ENCODE results near the gene TH.

DNA sequence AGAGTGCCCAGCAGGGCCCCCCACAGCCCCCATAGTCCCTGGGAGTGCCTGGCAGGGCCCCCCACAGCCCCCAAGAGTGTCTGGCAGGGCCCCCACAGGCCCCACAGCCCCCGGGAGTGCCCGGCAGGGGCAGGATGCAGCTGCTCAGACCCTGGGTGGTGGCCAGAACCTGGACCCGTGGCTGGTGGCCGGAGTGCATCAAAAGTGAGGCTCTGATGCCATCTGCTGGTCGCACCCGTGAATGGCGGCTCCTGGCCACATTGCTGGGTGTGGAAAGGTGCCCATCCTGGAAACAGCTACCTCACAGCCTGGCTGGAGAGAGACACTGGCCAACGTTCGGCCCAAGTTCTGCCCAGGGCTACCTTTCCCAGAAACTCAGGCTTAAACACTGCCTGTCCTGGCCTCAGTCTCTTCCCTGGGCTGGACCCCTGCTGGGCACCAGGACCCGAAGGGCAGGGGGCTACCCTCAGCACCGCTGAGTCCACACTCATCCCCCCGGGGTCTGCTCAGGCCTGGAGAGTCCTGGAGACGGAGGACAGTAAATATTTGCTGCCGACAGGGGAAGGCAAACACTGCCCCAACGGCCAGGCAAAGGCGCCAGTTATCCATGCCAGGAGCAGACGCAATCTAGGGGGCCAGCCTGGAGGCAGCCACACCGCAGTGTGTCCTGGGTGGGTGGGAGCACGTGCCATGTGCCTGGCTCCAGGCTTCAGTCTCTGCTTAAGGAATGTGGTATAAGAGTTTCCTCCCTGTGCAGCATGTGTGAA lies 15.0 kb downstream of the TH start:
- TF ChIP-seq, protein P1, sequence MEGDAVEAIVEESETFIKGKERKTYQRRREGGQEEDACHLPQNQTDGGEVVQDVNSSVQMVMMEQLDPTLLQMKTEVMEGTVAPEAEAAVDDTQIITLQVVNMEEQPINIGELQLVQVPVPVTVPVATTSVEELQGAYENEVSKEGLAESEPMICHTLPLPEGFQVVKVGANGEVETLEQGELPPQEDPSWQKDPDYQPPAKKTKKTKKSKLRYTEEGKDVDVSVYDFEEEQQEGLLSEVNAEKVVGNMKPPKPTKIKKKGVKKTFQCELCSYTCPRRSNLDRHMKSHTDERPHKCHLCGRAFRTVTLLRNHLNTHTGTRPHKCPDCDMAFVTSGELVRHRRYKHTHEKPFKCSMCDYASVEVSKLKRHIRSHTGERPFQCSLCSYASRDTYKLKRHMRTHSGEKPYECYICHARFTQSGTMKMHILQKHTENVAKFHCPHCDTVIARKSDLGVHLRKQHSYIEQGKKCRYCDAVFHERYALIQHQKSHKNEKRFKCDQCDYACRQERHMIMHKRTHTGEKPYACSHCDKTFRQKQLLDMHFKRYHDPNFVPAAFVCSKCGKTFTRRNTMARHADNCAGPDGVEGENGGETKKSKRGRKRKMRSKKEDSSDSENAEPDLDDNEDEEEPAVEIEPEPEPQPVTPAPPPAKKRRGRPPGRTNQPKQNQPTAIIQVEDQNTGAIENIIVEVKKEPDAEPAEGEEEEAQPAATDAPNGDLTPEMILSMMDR (conservative IDR thresholded peaks at IDR 0.05; ENCODE audit: low read length) = peak; percentile 78
- no peak for TF ChIP-seq EZH2phosphoT487 (IDR thresholded peaks at IDR 0.05; ENCODE audit: borderline replicate concordance, low read depth, low read length)

Measured in OCI-LY7 (cell line).